NCI-H526 treated with DMSO at 0.1 percent for 48 hours (cell line): Measurements from ENCODE around the gene UROD.
"Not testable (repeated sequence)": the region's sequence is repeated elsewhere in the genome, so short reads cannot be mapped to it uniquely, and the experiment has no call there.

ENCODE experiments used
- DNase-seq: peaks from one replicate; lab custom pipeline; 2025; lab: John Stamatoyannopoulos, UW

The UROD gene

GRCh38 chr1:45038661-45039364 is 26.8 kb downstream of the UROD start:
- DNase-seq, result no peak

GRCh38 chr1:45040297-45040696 is 28.2 kb downstream of the UROD start:
- no peak for DNase-seq

- DNase-seq, result no peak
Measured at GRCh38 chr1:45043094-45043493, 31.0 kb downstream of the UROD start.

- DNase-seq, result no peak
Measured at GRCh38 chr1:45044916-45045315, 32.9 kb downstream of the UROD start.

- no peak for DNase-seq
Measured at GRCh38 chr1:45047032-45047431, 35.0 kb downstream of the UROD start.

- no peak for DNase-seq
Measured at GRCh38 chr1:45051005-45051772, 39.1 kb downstream of the UROD start.

- DNase-seq, result no peak
Measured at GRCh38 chr1:45057542-45057941, 45.5 kb downstream of the UROD start.

GRCh38 chr1:45059829-45060228 is 47.8 kb downstream of the UROD start:
- no peak for DNase-seq

- DNase-seq, result not testable (repeated sequence)
Measured at GRCh38 chr1:45062463-45062862, 50.4 kb downstream of the UROD start.

GRCh38 chr1:45065083-45065482 is 53.0 kb downstream of the UROD start:
- no peak for DNase-seq
